Measurements from ENCODE around the gene CCL4L2. TPM values are rescaled to one million over a fixed set of nuclear protein-coding genes. Genes with fewer than 3 reads are reported as not detected.
"Not testable (repeated sequence)": the region's sequence is repeated elsewhere in the genome, so short reads cannot be mapped to it uniquely, and the experiment has no call there.

CCL4L2 gene
- total RNA-seq, 2 donors from 2014 or later: 0.42 to 0.96 TPM

GRCh38 chr17:36209575-36209974 is 1.3 kb upstream of the CCL4L2 start:
- intact Hi-C loops (cut with DNase I): no loop called here
- H3K9me3 ChIP-seq: no peaks in the 10 kb centered on the region
- H3K36me3 ChIP-seq: no peaks in the 10 kb centered on the region
- H3K9ac ChIP-seq (ENCODE audit: low read depth in 2 of 2, low read length in 2 of 2): no peak overlapping the region
- no peaks in the 10 kb centered on the region for H3K27me3 ChIP-seq
- H3K4me3 ChIP-seq: no peak overlapping the region
- no peak for DNase-seq
- TF ChIP-seq, protein P1, sequence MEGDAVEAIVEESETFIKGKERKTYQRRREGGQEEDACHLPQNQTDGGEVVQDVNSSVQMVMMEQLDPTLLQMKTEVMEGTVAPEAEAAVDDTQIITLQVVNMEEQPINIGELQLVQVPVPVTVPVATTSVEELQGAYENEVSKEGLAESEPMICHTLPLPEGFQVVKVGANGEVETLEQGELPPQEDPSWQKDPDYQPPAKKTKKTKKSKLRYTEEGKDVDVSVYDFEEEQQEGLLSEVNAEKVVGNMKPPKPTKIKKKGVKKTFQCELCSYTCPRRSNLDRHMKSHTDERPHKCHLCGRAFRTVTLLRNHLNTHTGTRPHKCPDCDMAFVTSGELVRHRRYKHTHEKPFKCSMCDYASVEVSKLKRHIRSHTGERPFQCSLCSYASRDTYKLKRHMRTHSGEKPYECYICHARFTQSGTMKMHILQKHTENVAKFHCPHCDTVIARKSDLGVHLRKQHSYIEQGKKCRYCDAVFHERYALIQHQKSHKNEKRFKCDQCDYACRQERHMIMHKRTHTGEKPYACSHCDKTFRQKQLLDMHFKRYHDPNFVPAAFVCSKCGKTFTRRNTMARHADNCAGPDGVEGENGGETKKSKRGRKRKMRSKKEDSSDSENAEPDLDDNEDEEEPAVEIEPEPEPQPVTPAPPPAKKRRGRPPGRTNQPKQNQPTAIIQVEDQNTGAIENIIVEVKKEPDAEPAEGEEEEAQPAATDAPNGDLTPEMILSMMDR (IDR thresholded peaks at IDR 0.05): no peak
- no peaks in the 10 kb centered on the region for H3K4me1 ChIP-seq
- H3K27ac ChIP-seq: no peak overlapping the region

- intact Hi-C loops (cut with DNase I); H3K9ac ChIP-seq (ENCODE audit: low read depth in 2 of 2, low read length in 2 of 2); H3K36me3 ChIP-seq; H3K4me1 ChIP-seq; H3K27me3 ChIP-seq; H3K27ac ChIP-seq; DNase-seq; H3K9me3 ChIP-seq; H3K4me3 ChIP-seq: not testable (repeated sequence)
These were observed 815 bp downstream of the CCL4L2 start for GRCh38 chr17:36211484-36212271.

- TF ChIP-seq, protein P1 (IDR thresholded peaks at IDR 0.05): no peak
These were observed 1.4 kb downstream of the CCL4L2 start for GRCh38 chr17:36212272-36212605.

DNA sequence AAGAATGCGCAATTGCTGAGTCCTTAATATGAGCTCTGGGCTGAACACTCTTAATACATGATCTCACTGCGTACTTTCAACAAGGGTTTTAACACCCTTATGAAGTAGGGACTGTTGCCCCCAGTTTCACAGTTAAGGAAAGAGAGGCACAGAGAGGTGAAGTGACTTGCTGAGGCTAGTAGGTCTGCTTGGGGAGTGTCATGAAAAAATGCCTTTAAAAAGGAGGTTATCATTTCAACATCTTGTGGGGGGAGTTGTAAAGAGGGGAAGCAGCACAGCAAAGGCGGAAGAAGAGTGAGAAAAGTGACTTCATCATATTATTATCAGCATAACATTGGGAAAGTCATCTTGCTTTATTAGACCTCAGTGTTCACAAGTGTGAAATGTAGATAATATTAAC is 2.1 kb downstream of the CCL4L2 start:
- TF ChIP-seq, protein P1 (IDR thresholded peaks at IDR 0.05): no peak
- no peaks in the 10 kb centered on the region for H3K27me3 ChIP-seq
- no peak for DNase-seq
- H3K36me3 ChIP-seq: no peaks in the 10 kb centered on the region
- intact Hi-C loops (cut with DNase I): no loop called here
- H3K4me1 ChIP-seq: no peaks in the 10 kb centered on the region
- H3K4me3 ChIP-seq: no peak overlapping the region
- no peak overlapping the region for H3K27ac ChIP-seq
- no peak overlapping the region for H3K9ac ChIP-seq (ENCODE audit: low read depth in 2 of 2, low read length in 2 of 2)
- H3K9me3 ChIP-seq: no peaks in the 10 kb centered on the region

More at GRCh38 chr17:36212272-36212605, 1.4 kb downstream of the CCL4L2 start:
- Histone ChIP-seq H3K4me1 (no peaks in the 10 kb centered on the region), H3K36me3 (no peaks in the 10 kb centered on the region), H3K27ac (no peak overlapping the region), H3K27me3 (no peaks in the 10 kb centered on the region), H3K9ac (ENCODE audit: low read depth in 2 of 2, low read length in 2 of 2) (no peak overlapping the region), H3K4me3 (no peak overlapping the region), H3K9me3 (no peaks in the 10 kb centered on the region)
- DNase-seq: no peak
- intact Hi-C loops (cut with DNase I): no loop called here

DNA sequence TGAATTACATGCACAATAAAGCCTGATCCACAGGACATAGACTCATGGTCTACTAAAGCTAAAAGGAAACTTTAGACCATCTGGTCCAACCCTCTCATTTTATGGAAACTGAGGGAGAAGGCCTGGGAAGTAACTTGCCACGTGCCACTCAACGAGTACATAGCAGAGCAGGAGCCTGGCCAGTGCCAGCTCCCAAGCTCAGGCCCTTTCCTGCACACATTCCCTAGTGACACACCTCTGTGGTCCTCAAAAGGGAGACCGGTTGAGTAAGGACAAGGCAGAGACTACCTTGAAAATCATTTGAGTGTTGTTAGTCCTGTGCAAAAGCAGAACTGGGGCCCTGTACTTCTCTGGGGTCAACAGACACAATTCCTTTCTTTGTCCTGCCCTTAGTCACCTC is 2.8 kb downstream of the CCL4L2 start:
- no peak overlapping the region for H3K9ac ChIP-seq (ENCODE audit: low read depth in 2 of 2, low read length in 2 of 2)
- no peaks in the 10 kb centered on the region for H3K36me3 ChIP-seq
- no peaks in the 10 kb centered on the region for H3K27me3 ChIP-seq
- no peaks in the 10 kb centered on the region for H3K9me3 ChIP-seq
- no peak overlapping the region for H3K4me3 ChIP-seq
- no peak for DNase-seq
- TF ChIP-seq, protein P1 (IDR thresholded peaks at IDR 0.05): no peak
- H3K4me1 ChIP-seq: no peaks in the 10 kb centered on the region
- intact Hi-C loops (cut with DNase I): no loop called here
- H3K27ac ChIP-seq: no peak overlapping the region

DNA sequence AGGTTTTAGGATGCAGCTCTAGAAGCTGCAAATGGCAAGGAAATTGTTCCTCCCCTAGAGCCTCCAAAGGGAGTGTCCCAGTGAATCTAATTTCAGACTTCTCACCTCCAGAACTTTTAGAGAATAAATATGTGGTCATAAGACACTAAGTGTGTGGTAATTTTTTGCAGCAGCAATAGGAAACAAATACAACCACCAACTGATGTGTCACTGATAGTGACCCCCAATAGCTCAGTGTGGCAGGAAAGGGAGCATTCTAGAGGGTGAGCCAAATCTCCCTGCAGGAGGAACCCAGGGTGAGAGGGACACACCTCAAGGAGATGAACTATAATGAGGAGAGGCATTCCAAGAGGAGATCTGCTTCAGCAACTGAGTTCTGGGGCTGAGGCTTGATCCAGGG is 4.1 kb downstream of the CCL4L2 start:
- no peak overlapping the region for H3K9ac ChIP-seq (ENCODE audit: low read depth in 2 of 2, low read length in 2 of 2)
- no peak overlapping the region for H3K27ac ChIP-seq
- H3K36me3 ChIP-seq: no peaks in the 10 kb centered on the region
- no peak for DNase-seq
- TF ChIP-seq, protein P1 (IDR thresholded peaks at IDR 0.05): no peak
- intact Hi-C loops (cut with DNase I): no loop called here
- H3K9me3 ChIP-seq: no peaks in the 10 kb centered on the region
- no peaks in the 10 kb centered on the region for H3K27me3 ChIP-seq
- H3K4me1 ChIP-seq: no peaks in the 10 kb centered on the region
- no peak overlapping the region for H3K4me3 ChIP-seq

- H3K4me1 ChIP-seq; DNase-seq; H3K9ac ChIP-seq (ENCODE audit: low read depth in 2 of 2, low read length in 2 of 2); H3K27me3 ChIP-seq; H3K4me3 ChIP-seq; intact Hi-C loops (cut with DNase I); H3K27ac ChIP-seq; H3K36me3 ChIP-seq; H3K9me3 ChIP-seq: not testable (repeated sequence)
These were observed 4.8 kb downstream of the CCL4L2 start for GRCh38 chr17:36215406-36216308.

GRCh38 chr17:36219556-36219955 is 8.7 kb downstream of the CCL4L2 start:
- H3K27me3 ChIP-seq; H3K36me3 ChIP-seq; H3K9me3 ChIP-seq; H3K4me1 ChIP-seq; H3K27ac ChIP-seq; H3K9ac ChIP-seq (ENCODE audit: low read depth in 2 of 2, low read length in 2 of 2); DNase-seq; intact Hi-C loops (cut with DNase I); H3K4me3 ChIP-seq: not testable (repeated sequence)
